ENCODE results near the gene RRP9. TPM values are rescaled to one million over a fixed set of nuclear protein-coding genes. Genes with fewer than 3 reads are reported as not detected.

RRP9 gene
- total RNA-seq, 1 donor from 2014 or later, result 10.5 TPM

GRCh38 chr3:51941463-51941797 is 274 bp downstream of the RRP9 start:
- Histone ChIP-seq H4K20me1 (ENCODE audit: low read depth) (peaks cover 13% of the 10 kb centered on the region), H3K4me3 (peak overlapping the region; percentile 70), H3K4me1 (peaks cover 12% of the 10 kb centered on the region), H3K36me3 (no peaks in the 10 kb centered on the region), H3K79me2 (ENCODE audit: low read depth) (peaks cover 25% of the 10 kb centered on the region), H3K27me3 (peaks cover 7% of the 10 kb centered on the region), H3K27ac (no peak overlapping the region), H3K4me2 (peak overlapping the region; percentile 95), H3F3A (ENCODE audit: low read depth) (no peaks in the 10 kb centered on the region), H3K9me3 (ENCODE audit: low read depth) (no peaks in the 10 kb centered on the region), H3K9ac (peak overlapping the region; percentile 38), H2AFZ (replicated peaks) (no peak overlapping the region)
- Mint-ChIP-seq H3K36me3 (no peaks in the 10 kb centered on the region), H3K27ac (no peak overlapping the region), H3K4me3 (peak overlapping the region; percentile 92), H3K4me1 (peaks cover 13% of the 10 kb centered on the region), H3K27me3 (ENCODE audit: insufficient read depth, low read depth) (peaks cover 9% of the 10 kb centered on the region), H3K9me3 (no peaks in the 10 kb centered on the region)
- no peak for DNase-seq (ENCODE audit: low spot score)
- TF ChIP-seq EZH2 (IDR thresholded peaks at IDR 0.05) (no peak), CTCF (IDR thresholded peaks at IDR 0.05) (no peak), EZH2phosphoT487 (IDR thresholded peaks at IDR 0.05) (no peak)

- Histone ChIP-seq H3K4me1 (peaks cover 12% of the 10 kb centered on the region), H3F3A (ENCODE audit: low read depth) (no peaks in the 10 kb centered on the region), H4K20me1 (ENCODE audit: low read depth) (peaks cover 13% of the 10 kb centered on the region), H3K9me3 (ENCODE audit: low read depth) (no peaks in the 10 kb centered on the region), H2AFZ (replicated peaks) (no peak overlapping the region), H3K36me3 (no peaks in the 10 kb centered on the region), H3K27me3 (peaks cover 7% of the 10 kb centered on the region), H3K79me2 (ENCODE audit: low read depth) (peaks cover 25% of the 10 kb centered on the region), H3K4me3 (peak overlapping the region; percentile 70), H3K9ac (peak overlapping the region; percentile 38), H3K27ac (no peak overlapping the region), H3K4me2 (peak overlapping the region; percentile 95)
- Mint-ChIP-seq H3K27ac (no peak overlapping the region), H3K4me3 (peak overlapping the region; percentile 92), H3K27me3 (ENCODE audit: insufficient read depth, low read depth) (peaks cover 9% of the 10 kb centered on the region), H3K36me3 (no peaks in the 10 kb centered on the region), H3K4me1 (peaks cover 13% of the 10 kb centered on the region), H3K9me3 (no peaks in the 10 kb centered on the region)
- TF ChIP-seq EZH2 (IDR thresholded peaks at IDR 0.05) (no peak), EZH2phosphoT487 (IDR thresholded peaks at IDR 0.05) (no peak), CTCF (IDR thresholded peaks at IDR 0.05) (no peak)
- DNase-seq (ENCODE audit: low spot score), result no peak
These were observed 849 bp downstream of the RRP9 start for GRCh38 chr3:51940648-51941462.

- no peaks in the 10 kb centered on the region for H3F3A ChIP-seq (ENCODE audit: low read depth)
- H4K20me1 ChIP-seq (ENCODE audit: low read depth), result peaks cover 16% of the 10 kb centered on the region
- H3K27me3 Mint-ChIP-seq (ENCODE audit: insufficient read depth, low read depth), result peaks cover 9% of the 10 kb centered on the region
- peak overlapping the region; percentile 8 for H3K4me3 Mint-ChIP-seq
- H3K4me1 Mint-ChIP-seq, result peaks cover 13% of the 10 kb centered on the region
- no peak overlapping the region for H3K9ac ChIP-seq
- H3K79me2 ChIP-seq (ENCODE audit: low read depth), result peaks cover 25% of the 10 kb centered on the region
- no peak overlapping the region for H3K4me2 ChIP-seq
- H3K36me3 Mint-ChIP-seq, result peaks cover 6% of the 10 kb centered on the region
- H3K9me3 ChIP-seq (ENCODE audit: low read depth), result no peaks in the 10 kb centered on the region
- H3K4me1 ChIP-seq, result peaks cover 12% of the 10 kb centered on the region
- no peaks in the 10 kb centered on the region for H3K36me3 ChIP-seq
- no peak for DNase-seq (ENCODE audit: low spot score)
- TF ChIP-seq EZH2 (IDR thresholded peaks at IDR 0.05) (no peak), EZH2phosphoT487 (IDR thresholded peaks at IDR 0.05) (no peak), CTCF (IDR thresholded peaks at IDR 0.05) (no peak)
- H3K4me3 ChIP-seq, result no peak overlapping the region
- no peaks in the 10 kb centered on the region for H3K9me3 Mint-ChIP-seq
- H2AFZ ChIP-seq (replicated peaks), result no peak overlapping the region
- no peak overlapping the region for H3K27ac ChIP-seq
- H3K27ac Mint-ChIP-seq, result peak overlapping the region; percentile 82
- peaks cover 7% of the 10 kb centered on the region for H3K27me3 ChIP-seq
These were observed 2.8 kb downstream of the RRP9 start for GRCh38 chr3:51938780-51939425.

Measured in neural progenitor cell (in vitro differentiated cells).